GM18907 (cell line): ENCODE data around the gene GDI1.
"Not testable (repeated sequence)": the region's sequence is repeated elsewhere in the genome, so short reads cannot be mapped to it uniquely, and the experiment has no call there.

Experiments used
- ATAC-seq: cut with Tn5 transposase; IDR thresholded peaks from one replicate; pipeline ENCODE4 v1.9.1; 2021; ENCODE audit warnings: mild to moderate bottlenecking, moderate library complexity; ENCODE audit not compliant: unreplicated experiment

The GDI1 gene

DNA sequence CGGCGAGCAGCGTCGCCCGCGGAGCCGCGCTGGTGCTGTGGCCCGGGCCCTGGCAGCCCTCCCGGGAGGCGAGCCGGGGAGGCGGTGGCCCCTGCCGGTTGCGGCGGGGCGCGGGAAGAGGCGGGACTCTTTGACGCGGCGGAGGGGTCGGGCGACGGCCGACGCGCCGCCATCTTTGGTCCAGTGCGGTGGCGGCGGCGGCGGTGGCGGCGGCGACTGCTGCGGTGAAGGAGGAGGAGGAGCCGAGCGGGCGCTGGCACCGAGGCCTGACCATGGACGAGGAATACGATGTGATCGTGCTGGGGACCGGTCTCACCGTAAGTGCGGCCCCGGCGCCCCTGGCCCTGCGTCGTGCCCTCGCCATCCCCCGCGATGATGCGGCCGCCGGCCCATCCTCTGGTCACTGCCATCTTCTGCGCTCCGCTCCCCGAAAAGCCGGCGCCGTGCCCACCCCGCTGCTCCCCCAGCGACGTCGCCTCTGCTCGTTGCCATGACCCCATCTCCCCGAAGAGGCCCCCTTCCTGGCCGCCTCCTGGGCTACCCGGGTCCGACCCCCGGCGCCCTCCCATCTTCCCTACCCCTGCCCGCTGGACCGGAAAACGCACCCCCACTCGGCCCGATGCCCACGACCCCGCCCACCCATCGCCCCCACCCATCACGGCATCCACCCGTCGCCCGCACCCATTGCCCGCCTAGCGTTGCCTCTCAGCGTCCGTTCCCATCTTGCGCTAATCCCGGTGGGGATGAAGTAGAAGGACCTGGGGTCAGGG is at the start of gene GDI1:
GDI1 (plus strand) TSS at position 172 of the 770 bp plus-strand sequence; CDS start at position 273, 101 bp downstream.
- ATAC-seq = no peak

GRCh38 chrX:154388094-154388493 is 48.9 kb upstream of the GDI1 start:
- peak; percentile 32 for ATAC-seq

GRCh38 chrX:154388649-154389048 is 48.3 kb upstream of the GDI1 start:
- ATAC-seq = peak; percentile 30

DNA sequence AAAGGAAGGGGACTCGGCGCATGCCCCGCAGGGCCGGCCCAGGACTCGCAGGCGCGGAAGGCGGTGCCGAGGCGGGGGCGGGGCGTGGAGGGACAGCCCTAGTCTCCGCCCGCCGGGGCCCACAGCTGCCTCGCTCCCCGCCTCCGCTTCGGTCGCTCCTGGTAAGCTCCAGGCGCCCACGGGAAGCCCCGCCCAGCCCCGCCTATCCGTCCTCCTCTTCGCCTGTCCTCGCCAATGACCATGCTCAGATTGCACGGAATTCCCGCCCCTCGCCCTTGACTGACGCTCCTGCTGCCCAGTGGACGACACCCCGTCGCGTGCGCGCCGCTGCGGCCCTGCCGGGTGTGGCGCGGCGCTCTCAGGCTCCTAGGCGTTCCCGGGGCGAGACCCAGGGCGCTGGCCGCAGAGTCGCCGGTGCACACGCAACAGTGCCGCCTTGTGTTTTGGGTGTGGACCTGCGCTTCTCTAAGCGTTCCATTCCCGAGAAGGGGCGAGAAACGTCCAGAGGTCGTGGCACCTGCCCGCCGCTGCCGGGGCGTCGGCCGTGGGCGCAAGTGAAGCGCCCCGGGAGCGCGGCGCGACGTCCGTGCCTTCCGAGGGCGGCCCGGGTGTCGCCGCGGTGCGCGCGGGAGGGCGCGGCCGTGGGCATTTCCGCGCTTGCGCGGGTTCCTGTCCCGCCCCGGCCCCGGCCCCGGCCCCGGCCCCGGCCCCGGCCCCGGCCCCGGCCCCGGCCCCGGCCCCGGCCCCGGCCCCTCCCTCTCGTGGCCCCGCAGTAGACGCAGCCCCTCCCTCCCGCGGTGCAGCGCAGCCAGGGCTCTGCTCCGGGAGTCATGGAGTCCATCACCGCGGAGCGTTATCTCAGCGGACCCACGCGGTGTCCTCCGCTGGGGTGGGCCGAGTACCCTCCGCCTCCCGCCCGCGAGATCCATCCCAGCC is 46.9 kb upstream of the GDI1 start:
- peak; percentile 69 for ATAC-seq

DNA sequence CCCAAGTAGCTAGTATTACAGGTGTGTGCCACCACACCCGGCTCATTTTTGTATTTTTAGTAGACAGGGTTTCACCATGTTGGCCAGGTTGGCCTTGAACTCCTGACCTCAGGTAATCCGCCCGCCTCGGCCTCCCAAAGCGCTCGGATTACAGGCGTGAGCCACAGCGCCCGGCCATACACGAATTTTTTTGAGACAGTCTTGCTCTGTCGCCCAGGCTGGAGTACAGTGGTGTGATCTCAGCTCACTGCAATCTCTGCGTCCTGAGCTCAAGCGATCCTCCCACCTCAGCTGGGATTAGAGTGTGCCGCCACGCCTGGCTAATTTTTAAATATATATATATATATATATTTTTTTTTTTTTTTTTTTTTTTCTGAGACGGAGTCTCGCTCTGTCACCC is 40.6 kb upstream of the GDI1 start:
- ATAC-seq = not testable (repeated sequence)

DNA sequence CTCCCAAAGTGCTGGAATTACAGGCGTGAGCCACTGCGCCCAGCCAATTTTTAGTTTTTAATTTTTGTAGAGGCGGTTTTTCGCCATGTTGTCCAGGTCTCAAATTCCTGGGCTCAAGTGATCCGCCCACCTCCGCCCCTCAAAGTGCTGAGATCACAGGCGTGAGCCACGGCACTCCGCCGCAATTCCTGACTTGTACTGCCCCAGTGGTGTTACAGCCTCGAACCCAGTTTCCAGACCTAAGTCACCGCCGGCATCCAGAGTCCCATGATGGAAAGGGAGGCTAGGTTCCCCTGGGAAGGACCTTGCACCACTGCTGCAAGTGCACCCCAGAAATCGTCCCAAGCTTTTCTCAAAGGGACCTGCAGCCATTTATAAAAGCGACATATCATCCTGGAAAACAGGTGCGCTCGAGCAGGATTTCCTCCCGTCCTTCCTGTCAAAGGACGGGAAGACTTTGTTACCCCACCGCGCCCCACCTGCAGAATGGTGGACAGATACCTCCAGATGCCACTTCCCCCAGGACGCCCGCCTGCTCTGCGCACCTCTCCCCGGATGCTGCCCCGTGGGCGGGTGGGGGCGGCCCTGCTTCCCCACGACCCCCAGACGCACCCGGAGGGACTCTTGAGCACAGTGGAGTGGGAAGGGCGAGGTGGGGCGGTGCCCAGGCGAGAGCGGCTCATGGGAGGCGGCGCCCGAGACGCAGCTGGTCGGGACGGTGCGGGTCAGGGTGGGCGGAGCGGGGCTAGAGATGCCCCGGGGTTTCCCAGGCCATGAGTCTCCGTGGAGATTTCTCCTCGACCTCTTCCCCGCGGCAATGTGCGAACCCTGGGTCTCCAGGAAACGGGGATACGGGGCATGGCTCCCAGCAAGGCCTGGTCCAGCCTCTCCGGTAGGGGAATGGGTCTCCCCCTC is 39.7 kb upstream of the GDI1 start:
- peak; percentile 48 for ATAC-seq

DNA sequence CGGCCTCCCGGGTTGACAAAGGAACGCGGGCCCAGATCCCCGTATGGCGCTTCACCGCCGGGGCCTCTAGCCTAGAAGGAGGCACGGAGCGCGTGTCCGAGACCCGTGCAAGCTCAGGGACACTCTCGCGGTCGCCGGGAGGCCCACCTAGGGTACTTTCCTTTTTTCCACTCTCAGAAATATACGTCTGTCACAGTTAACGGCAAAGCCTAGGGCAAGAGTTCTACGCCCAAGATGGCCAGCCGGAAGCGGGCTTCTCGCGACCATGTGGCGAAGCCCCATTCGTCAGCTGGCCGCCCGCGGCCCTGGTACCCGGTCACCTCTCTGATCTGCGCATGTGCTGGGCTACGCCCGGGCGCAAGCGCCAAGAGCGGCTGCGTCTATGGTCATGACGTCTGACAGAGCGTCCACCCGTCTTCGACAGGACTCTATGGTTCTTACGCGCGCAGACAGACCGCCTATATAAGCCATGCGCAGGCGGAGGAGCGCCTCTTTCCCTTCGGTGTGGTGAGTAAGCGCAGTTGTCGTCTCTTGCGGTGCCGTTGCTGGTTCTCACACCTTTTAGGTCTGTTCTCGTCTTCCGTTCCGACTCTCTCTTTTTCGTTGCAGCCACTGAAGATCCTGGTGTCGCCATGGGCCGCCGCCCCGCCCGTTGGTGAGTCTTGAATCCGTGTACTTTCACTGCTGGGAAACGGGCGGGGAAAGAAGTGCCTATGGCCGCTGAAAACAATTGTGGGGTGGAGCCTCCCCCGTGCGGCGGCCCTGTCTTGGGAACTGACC is 38.9 kb upstream of the GDI1 start, which contains the start of gene RPL10:
RPL10 (plus strand) TSS at position 490 of the 780 bp plus-strand sequence; CDS start at position 633, 143 bp downstream.
- peak; percentile 82 for ATAC-seq

DNA sequence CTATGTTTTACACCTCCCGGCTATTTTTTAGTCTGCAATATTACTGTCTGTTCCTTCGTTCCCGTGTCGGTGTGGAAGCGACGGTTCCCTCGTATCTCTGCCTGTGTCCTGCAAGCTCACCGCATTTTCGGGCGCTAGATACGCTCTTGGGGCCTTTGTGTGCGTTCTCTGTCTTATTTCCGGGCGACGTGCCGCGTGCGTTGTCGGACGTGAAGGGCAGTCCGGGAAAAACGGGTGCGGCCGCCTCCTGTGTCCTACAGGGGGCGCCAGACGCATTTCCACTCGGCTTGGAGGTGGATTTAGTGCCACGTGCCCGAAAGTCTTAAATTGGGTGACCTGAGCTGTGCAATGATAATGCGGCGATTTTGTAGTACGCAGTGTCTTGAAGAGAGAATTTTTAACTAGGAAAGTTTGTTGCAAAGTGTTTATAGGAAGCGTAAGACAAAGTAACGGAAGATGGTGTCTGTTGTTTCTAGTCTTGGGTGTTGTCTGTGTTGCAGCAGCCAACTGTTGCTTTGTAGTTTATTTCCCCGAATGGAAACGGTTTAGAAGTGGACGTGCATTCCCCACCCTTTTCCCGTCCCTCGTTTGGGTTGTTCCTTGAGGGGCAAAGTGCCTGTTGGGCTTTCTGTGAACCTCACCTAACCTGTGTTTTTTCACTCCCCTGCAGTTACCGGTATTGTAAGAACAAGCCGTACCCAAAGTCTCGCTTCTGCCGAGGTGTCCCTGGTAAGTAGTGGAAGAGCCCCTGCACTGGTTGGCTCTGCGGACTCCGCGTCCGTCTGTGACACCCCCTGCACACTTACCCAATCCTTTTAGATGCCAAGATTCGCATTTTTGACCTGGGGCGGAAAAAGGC is 38.1 kb upstream of the GDI1 start:
- ATAC-seq = peak; percentile 17

DNA sequence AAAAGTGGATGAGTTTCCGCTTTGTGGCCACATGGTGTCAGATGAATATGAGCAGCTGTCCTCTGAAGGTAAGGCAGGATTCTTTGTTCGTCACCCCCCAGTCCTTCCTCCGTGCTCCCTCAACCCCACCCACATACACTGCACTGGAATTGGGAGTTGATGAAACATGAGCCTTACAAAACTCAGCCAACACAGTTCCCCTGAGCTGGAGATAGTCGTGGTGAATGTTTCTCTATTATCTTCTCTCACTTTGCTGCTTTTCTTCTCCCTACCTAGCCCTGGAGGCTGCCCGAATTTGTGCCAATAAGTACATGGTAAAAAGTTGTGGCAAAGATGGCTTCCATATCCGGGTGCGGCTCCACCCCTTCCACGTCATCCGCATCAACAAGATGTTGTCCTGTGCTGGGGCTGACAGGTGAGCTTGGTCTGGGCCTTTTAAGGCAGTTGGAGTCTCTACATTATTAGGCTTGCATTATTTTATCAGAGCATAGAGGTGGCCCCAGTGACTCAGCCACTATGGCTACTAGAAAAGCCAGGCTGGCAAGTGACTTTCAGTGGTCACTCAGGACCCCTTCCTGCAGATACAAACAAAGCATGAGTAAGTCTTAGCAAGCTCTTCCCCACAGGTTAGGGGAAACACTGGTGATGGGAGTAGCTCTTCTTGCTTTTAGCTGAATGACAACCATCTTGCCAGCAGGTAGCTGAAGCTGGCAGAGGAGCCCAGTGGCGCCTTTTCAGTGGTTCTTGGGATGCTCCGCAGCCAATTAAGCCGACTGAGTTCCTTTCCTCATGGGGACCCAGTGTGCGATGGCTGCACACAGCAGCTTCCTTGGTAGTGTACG is 37.2 kb upstream of the GDI1 start:
- no peak for ATAC-seq

DNA sequence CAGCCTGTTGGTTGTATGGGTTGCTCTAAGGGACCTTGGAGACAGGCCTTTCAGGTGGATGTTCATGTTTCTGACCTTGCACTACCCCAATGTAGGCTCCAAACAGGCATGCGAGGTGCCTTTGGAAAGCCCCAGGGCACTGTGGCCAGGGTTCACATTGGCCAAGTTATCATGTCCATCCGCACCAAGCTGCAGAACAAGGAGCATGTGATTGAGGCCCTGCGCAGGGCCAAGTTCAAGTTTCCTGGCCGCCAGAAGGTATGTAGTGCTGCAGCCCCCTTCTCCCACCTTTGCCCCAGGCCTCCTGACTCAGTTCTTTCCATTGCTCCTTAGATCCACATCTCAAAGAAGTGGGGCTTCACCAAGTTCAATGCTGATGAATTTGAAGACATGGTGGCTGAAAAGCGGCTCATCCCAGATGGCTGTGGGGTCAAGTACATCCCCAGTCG is 36.6 kb upstream of the GDI1 start:
- not testable (repeated sequence) for ATAC-seq

- ATAC-seq = no peak
Observed at GRCh38 chrX:154401045-154401799, 35.7 kb upstream of the GDI1 start.

GRCh38 chrX:154401918-154402621 is 34.9 kb upstream of the GDI1 start:
- no peak for ATAC-seq

DNA sequence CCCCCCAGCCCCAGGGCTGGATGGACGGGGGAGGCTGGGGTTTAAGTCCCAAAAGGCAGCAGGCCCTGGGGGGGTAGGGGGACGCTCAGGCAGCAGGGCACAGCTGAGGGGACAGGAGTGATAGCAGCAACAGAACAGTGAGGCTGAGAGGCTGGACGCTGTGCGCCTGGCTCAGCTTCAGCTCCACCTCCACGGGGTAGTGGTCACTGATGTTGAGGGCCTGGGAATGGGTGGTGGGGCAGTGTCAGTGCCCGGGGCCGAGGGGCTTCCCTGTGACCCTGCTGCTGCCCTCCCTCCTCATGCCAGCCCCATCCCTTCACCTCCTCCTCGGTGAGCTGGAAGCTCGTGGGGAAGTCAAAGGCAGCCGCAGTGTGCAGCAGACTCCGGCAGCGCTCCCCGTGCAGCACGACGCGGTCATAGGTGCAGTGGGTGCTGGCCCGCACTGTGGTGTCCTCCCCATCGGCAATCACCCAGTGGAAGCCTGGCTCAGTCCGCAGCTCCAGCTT is 34.3 kb upstream of the GDI1 start:
- ATAC-seq = no peak

DNA sequence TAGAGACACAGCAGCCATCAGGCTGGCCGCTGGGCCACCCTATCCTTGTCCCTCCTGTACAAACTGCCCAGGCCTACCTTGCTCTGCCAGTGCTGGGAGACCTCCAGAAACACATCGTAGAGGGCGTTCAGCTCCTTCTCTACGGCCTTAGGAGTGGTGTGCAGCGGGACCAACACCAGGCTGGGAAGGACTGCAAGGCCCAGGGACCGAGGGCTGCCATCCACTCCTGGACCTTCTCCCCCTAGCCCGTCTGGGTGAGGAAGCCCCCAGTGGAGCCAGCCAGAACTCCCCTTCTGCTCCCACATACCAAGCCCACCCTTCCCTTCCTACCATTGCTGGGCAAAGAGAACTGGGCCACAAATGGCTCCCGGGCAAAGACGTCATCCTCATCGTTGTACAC is 33.8 kb upstream of the GDI1 start:
- ATAC-seq = no peak

- no peak for ATAC-seq
Observed at GRCh38 chrX:154403858-154404257, 33.1 kb upstream of the GDI1 start.

DNA sequence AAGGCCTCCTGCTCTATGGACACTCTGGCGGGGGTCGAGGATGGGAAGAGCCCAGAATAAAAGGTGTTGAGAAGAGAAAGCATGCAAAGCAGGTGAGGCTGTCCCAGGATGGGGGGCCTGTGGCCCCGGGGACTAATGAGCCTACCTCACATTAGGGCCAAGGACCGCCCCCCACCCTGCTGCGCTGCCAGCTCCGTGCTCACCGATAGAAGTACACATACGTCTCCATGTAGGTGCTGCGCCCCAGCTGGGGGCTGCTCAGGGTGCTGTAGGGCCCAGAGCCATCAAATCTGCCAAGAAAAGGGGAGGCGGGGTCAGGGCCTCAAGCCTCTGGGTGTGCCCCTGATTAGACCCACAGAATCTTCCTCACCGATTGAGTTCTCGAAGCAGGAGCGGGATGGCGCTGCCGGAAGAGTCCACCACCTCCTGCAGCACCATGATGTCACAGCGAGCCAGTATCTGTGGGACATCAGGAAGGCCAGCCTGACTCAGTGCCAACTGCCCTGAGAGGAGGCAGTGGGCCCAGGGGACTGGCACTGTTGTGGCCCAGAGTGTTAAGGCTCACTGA is 32.2 kb upstream of the GDI1 start:
- ATAC-seq = no peak
